B cell (primary cell): ENCODE data around the gene CEP128. TPM values are rescaled to one million over a fixed set of nuclear protein-coding genes. Genes with fewer than 3 reads are reported as not detected.

Experiments used
- ATAC-seq: fragments of 200-7000 bp; cut with Tn5 transposase; one replicate; pipeline ENCODE4 v1.10.0; 2021; ENCODE audit warnings: low read depth, mild to moderate bottlenecking, moderate number of reproducible peaks, moderate library complexity
- CTCF ChIA-PET: fragments of 350-600 bp; sonication (Branson Sonifier 250); formaldehyde crosslinking; loops from one replicate; lab custom pipeline; 2021; ENCODE audit warnings: antibody characterized with exemption, inconsistent platforms; lab: Charles Lee
- POLR2A ChIA-PET: fragments of 350-600 bp; sonication (Branson Sonifier 250); formaldehyde crosslinking; loops from one replicate; lab custom pipeline; 2021; ENCODE audit warnings: antibody characterized with exemption; lab: Charles Lee
- DNase-seq: peaks from one replicate; pipeline ENCODE4 v3.0.0; 2013
- H2AFZ ChIP-seq: 2 replicates; pipeline ENCODE4 v1.6.1; 2012; ENCODE audit warnings: mild to moderate bottlenecking, low read depth, low read length; ENCODE audit not compliant: insufficient read depth, poor library complexity, severe bottlenecking
- H3K27ac ChIP-seq, 2 donors: 1 replicate in 1 of 2; 2 replicates in 1 of 2; pipeline ENCODE4 v1.5.1; 2012 to 2013; ENCODE audit warnings: low read length in 2 of 2, mild to moderate bottlenecking in 2 of 2, moderate library complexity in 1 of 2
- H3K27me3 ChIP-seq, 4 experiments: fragments of 200-600 bp in 1 of 4; sonication (generic) in 1 of 4; replicated peaks in 1 of 4; 1 replicate in 2 of 4; 2 replicates in 2 of 4; pipeline versions ENCODE4 v1.6.1 to v1.7.0; 2013 to 2016; ENCODE audit warnings: low read length in 3 of 4, mild to moderate bottlenecking in 2 of 4, mixed read lengths in 1 of 4, moderate library complexity in 1 of 4; ENCODE audit not compliant: insufficient read depth in 4 of 4, control insufficient read depth in 3 of 4; ENCODE audit errors: control extremely low read depth in 1 of 4
- H3K36me3 ChIP-seq, 2 experiments: replicated peaks in 1 of 2; 1 replicate in 1 of 2; 2 replicates in 1 of 2; pipeline versions ENCODE4 v1.6.1 to v1.7.1; 2013; ENCODE audit warnings: low read length in 1 of 2; ENCODE audit not compliant: insufficient read depth in 2 of 2, control insufficient read depth in 1 of 2; ENCODE audit errors: control extremely low read depth in 1 of 2, extremely low read depth in 1 of 2
- H3K4me1 ChIP-seq, 2 donors: fragments of 200-600 bp in 1 of 2; sonication (generic) in 1 of 2; 1 replicate in 1 of 2; 2 replicates in 1 of 2; pipeline versions ENCODE4 v1.5.1 to v1.6.1; 2013 to 2017; ENCODE audit warnings: low read length in 2 of 2; ENCODE audit not compliant: control insufficient read depth in 2 of 2, insufficient read depth in 2 of 2
- H3K4me2 ChIP-seq: replicated peaks from 2 replicates; pipeline ENCODE3; 2012; ENCODE audit warnings: mild to moderate bottlenecking, low read depth, low read length; ENCODE audit not compliant: poor library complexity, severe bottlenecking
- H3K4me3 ChIP-seq, 5 experiments: fragments of 200-600 bp in 1 of 5; sonication (generic) in 1 of 5; 1 replicate in 3 of 5; 2 replicates in 2 of 5; pipeline versions ENCODE4 v1.5.1 to v1.7.0; 2011 to 2016; ENCODE audit warnings: low read length in 4 of 5, mild to moderate bottlenecking in 4 of 5, low read depth in 2 of 5, control low read depth in 1 of 5, moderate library complexity in 1 of 5; ENCODE audit not compliant: insufficient read depth in 1 of 5; ENCODE audit errors: control extremely low read depth in 1 of 5, extremely low read depth in 1 of 5
- H3K79me2 ChIP-seq: fragments of 200-600 bp; sonication (generic); one replicate; pipeline ENCODE4 v1.6.0; 2016; ENCODE audit warnings: low read length; ENCODE audit not compliant: control insufficient read depth, insufficient read depth
- H3K9ac ChIP-seq: fragments of 200-600 bp; sonication (generic); 2 replicates; pipeline ENCODE4 v1.6.1; 2017; ENCODE audit warnings: mild to moderate bottlenecking, low read length, moderate library complexity
- H3K9me3 ChIP-seq, 3 donors: one replicate each; pipeline versions ENCODE4 v1.6.1 to v1.7.1; 2013; ENCODE audit warnings: low read length in 2 of 3; ENCODE audit not compliant: control insufficient read depth in 2 of 3, insufficient read depth in 1 of 3; ENCODE audit errors: control extremely low read depth in 1 of 3
- H4K20me1 ChIP-seq: 2 replicates; pipeline ENCODE4 v1.6.0; 2012; ENCODE audit warnings: mild to moderate bottlenecking, low read length; ENCODE audit not compliant: insufficient read depth, control insufficient read depth, poor library complexity, severe bottlenecking
- H3K27ac Mint-ChIP-seq: one replicate; pipeline ENCODE4 v1.8.0; 2021; ENCODE audit warnings: mixed read lengths
- H3K27me3 Mint-ChIP-seq: one replicate; pipeline ENCODE4 v1.8.0; 2021; ENCODE audit warnings: mixed read lengths
- H3K4me1 Mint-ChIP-seq: one replicate; pipeline ENCODE4 v1.8.0; 2021; ENCODE audit warnings: mixed read lengths
- H3K4me3 Mint-ChIP-seq: one replicate; pipeline ENCODE4 v1.8.0; 2021; ENCODE audit warnings: mixed read lengths
- H3K9me3 Mint-ChIP-seq: one replicate; pipeline ENCODE4 v1.8.0; 2022; ENCODE audit warnings: mixed read lengths; ENCODE audit not compliant: insufficient read depth
- EZH2 ChIP-seq: IDR thresholded peaks from 2 replicates; pipeline ENCODE4 v1.6.1; 2012; ENCODE audit warnings: borderline replicate concordance, low read depth, mild to moderate bottlenecking, moderate library complexity, low read length; ENCODE audit not compliant: insufficient read depth, poor library complexity, severe bottlenecking
- intact Hi-C: fragments of 100-400 bp; cut with micrococcal nuclease; formaldehyde crosslinking; loops from one replicate; pipeline ENCODE4 v1.10.0; 2022
- polyA plus RNA-seq: library from polyadenylated mRNA; depleted of rRNA; stranded (reverse); fragments of >200 nt; gene quantifications from 2 replicates; pipeline ENCODE4 v1.2.3, GENCODE V29; 2012
- total RNA-seq, 2 donors: library from RNA; stranded (reverse); fragments of 120-200 nt in 1 of 2; gene quantifications; 1 replicate in 1 of 2; 2 replicates in 1 of 2; pipeline versions ENCODE4 v1.2.3 to v1.2.4, GENCODE V29; 2013 to 2022
- TF ChIP-seq, protein P1 (sequence below): fragments of 200-600 bp; IDR thresholded peaks from one replicate; pipeline ENCODE4 v1.8.0; 2022; ENCODE audit warnings: antibody characterized with exemption, mild to moderate bottlenecking

Gene CEP128
- total and polyA plus RNA-seq, 2 donors (not counting 1 experiment from before 2014, with no cell fraction given) = 1.1 to 31.6 TPM

DNA sequence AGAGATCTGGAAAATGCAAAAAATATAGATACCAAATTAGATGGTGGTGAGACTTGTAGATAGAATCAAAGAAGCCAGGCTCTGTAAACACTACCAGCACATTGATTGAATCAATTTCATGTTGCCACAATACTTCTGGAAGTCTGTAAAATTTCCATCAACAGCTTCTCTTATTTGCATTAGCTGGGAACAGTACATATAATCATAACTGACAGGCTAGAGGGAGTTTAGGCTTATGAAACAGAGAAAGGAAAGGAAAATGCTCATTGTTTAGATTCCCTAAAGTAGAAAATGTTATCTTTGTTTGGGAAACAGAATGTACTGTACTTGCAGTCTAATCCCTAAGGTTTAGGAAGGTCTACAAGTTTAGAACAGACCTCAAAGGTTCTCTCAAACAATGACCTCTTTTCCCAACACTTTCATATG lies 335.2 kb downstream of the CEP128 start:
- no peaks in the 10 kb centered on the region for H4K20me1 ChIP-seq
- no peaks in the 10 kb centered on the region for H3K9me3 ChIP-seq
- ChIA-PET POLR2A (no interaction called here), CTCF (no interaction called here)
- Mint-ChIP-seq H3K9me3 (no peaks in the 10 kb centered on the region), H3K4me3 (no peak overlapping the region), H3K27me3 (no peaks in the 10 kb centered on the region), H3K27ac (no peak overlapping the region), H3K4me1 (no peaks in the 10 kb centered on the region)
- TF ChIP-seq, protein P1, sequence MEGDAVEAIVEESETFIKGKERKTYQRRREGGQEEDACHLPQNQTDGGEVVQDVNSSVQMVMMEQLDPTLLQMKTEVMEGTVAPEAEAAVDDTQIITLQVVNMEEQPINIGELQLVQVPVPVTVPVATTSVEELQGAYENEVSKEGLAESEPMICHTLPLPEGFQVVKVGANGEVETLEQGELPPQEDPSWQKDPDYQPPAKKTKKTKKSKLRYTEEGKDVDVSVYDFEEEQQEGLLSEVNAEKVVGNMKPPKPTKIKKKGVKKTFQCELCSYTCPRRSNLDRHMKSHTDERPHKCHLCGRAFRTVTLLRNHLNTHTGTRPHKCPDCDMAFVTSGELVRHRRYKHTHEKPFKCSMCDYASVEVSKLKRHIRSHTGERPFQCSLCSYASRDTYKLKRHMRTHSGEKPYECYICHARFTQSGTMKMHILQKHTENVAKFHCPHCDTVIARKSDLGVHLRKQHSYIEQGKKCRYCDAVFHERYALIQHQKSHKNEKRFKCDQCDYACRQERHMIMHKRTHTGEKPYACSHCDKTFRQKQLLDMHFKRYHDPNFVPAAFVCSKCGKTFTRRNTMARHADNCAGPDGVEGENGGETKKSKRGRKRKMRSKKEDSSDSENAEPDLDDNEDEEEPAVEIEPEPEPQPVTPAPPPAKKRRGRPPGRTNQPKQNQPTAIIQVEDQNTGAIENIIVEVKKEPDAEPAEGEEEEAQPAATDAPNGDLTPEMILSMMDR = no peak
- H3K4me2 ChIP-seq = no peak overlapping the region
- ATAC-seq = no peak
- H3K4me1 ChIP-seq = no peaks in the 10 kb centered on the region
- intact Hi-C loops = no loop called here
- no peaks in the 10 kb centered on the region for H3K79me2 ChIP-seq
- H3K27ac ChIP-seq = no peak overlapping the region
- H3K27me3 ChIP-seq = no peaks in the 10 kb centered on the region
- no peak overlapping the region for H3K4me3 ChIP-seq
- H3K9ac ChIP-seq = no peak overlapping the region
- no peak overlapping the region for H2AFZ ChIP-seq
- no peak for DNase-seq
- no peaks in the 10 kb centered on the region for H3K36me3 ChIP-seq

DNA sequence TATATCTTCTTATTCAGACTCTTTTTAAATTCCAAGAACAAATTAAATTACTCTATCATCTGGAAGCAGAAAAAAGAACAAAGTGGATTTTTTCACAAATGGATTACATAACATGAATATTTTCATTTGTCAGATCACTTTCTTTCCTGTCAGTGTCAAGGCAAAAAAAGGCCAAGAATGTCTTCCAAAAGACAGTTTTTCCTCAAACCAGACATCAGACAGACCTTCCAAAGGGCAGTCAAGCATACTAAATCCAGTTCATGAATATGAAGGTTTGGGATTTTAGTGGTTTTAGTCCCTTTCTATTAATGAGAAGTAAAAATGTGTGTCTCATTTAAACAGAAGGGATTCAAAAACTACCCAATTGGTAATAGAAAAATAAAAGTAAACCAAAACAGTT lies 336.0 kb downstream of the CEP128 start:
- no peaks in the 10 kb centered on the region for H4K20me1 ChIP-seq
- H3K27ac Mint-ChIP-seq = no peak overlapping the region
- no peak for TF ChIP-seq EZH2
- TF ChIP-seq, protein P1 = no peak
- H3K27me3 ChIP-seq = no peaks in the 10 kb centered on the region
- no peaks in the 10 kb centered on the region for H3K4me1 Mint-ChIP-seq
- H3K9me3 Mint-ChIP-seq = no peaks in the 10 kb centered on the region
- POLR2A ChIA-PET = no interaction called here
- intact Hi-C loops = no loop called here
- no peak overlapping the region for H2AFZ ChIP-seq
- H3K27ac ChIP-seq = no peak overlapping the region
- H3K4me3 Mint-ChIP-seq = no peak overlapping the region
- CTCF ChIA-PET = no interaction called here
- no peaks in the 10 kb centered on the region for H3K4me1 ChIP-seq
- no peaks in the 10 kb centered on the region for H3K27me3 Mint-ChIP-seq
- DNase-seq (no peak), ATAC-seq (no peak)
- no peak overlapping the region for H3K9ac ChIP-seq
- H3K4me3 ChIP-seq = no peak overlapping the region
- no peaks in the 10 kb centered on the region for H3K36me3 ChIP-seq
- no peaks in the 10 kb centered on the region for H3K79me2 ChIP-seq
- H3K4me2 ChIP-seq = no peak overlapping the region
- no peaks in the 10 kb centered on the region for H3K9me3 ChIP-seq
